ENCODE results near the gene EMILIN2. TPM values are rescaled to one million over a fixed set of nuclear protein-coding genes. Genes with fewer than 3 reads are reported as not detected.
"Not testable (repeated sequence)": the region's sequence is repeated elsewhere in the genome, so short reads cannot be mapped to it uniquely, and the experiment has no call there.

Gene EMILIN2
- total RNA-seq = 10 to 100 TPM in 1 of 4 donors, 1 to 10 TPM in 3; 4.3 to 11.3 (median 7.1) TPM

DNA sequence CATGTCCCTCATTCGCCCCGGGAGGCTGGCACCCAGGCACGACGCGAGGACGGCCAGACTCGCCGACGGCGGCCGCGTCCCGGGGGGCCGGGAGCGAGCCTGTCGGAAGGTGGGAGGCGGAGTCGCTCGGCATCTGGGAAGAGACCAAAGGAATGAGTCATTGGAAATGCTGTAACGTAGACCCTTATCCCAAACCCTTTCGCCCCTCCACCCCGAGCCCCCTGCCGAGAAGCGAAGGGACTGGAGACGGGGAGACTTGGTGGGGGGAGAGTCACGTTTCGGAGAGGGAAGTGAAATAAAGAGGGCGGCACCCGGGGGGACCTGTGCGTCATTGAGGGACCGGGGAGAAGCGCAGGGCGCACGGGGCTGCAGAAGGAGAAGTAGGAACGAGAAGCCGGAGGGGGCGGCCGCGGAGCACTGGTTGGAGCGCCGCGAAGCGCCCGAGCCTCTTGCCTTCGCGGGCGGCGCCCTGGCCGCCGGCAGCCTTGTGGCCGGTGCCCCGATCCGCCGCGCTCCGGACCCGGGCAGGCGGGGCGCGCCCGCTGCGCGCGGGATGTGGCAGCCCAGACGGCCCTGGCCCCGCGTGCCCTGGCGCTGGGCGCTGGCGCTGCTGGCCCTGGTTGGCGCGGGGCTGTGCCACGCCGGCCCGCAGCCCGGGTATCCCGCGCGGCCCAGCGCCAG, at the start of gene EMILIN2:
Gene EMILIN2, plus strand, starts transcription at position 371 of the 681 bp plus-strand sequence. Its CDS starts 183 bp downstream, at position 554.
- 1% methylated on average over 33 of the region's 80 CpGs for WGBS
- TF ChIP-seq POLR2A (IDR thresholded peaks at IDR 0.05) (peak in 1 of 2 donors; percentile 83), EP300 (IDR thresholded peaks at IDR 0.05) (no peak), POLR2AphosphoS5 (IDR thresholded peaks at IDR 0.05) (no peak)
- TF ChIP-seq, protein P1, sequence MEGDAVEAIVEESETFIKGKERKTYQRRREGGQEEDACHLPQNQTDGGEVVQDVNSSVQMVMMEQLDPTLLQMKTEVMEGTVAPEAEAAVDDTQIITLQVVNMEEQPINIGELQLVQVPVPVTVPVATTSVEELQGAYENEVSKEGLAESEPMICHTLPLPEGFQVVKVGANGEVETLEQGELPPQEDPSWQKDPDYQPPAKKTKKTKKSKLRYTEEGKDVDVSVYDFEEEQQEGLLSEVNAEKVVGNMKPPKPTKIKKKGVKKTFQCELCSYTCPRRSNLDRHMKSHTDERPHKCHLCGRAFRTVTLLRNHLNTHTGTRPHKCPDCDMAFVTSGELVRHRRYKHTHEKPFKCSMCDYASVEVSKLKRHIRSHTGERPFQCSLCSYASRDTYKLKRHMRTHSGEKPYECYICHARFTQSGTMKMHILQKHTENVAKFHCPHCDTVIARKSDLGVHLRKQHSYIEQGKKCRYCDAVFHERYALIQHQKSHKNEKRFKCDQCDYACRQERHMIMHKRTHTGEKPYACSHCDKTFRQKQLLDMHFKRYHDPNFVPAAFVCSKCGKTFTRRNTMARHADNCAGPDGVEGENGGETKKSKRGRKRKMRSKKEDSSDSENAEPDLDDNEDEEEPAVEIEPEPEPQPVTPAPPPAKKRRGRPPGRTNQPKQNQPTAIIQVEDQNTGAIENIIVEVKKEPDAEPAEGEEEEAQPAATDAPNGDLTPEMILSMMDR (IDR thresholded peaks at IDR 0.05) = no peak
- no peaks in the 10 kb centered on the region for H3K36me3 ChIP-seq
- peaks cover 34% of the 10 kb centered on the region for H3K4me1 ChIP-seq
- peak within 1 kb of the TSS; percentile 64 for H3K4me3 ChIP-seq
- H3K27me3 ChIP-seq = peaks cover 60% of the 10 kb centered on the region
- peak; percentile 94 for DNase-seq (ENCODE audit: low spot score in 2 of 2)
- H3K9me3 ChIP-seq = no peaks in the 10 kb centered on the region
- peak within 1 kb of the TSS; percentile 84 for H3K27ac ChIP-seq

- no peaks in the 10 kb centered on the region for H3K27me3 ChIP-seq
- no peak for TF ChIP-seq POLR2AphosphoS5 (IDR thresholded peaks at IDR 0.05)
- TF ChIP-seq, protein P1 (IDR thresholded peaks at IDR 0.05) = no peak
- H3K27ac ChIP-seq = no peak overlapping the region
- H3K9me3 ChIP-seq = no peaks in the 10 kb centered on the region
- 100% methylated on average over 1 of the region's 1 CpG for WGBS
- H3K4me1 ChIP-seq = no peaks in the 10 kb centered on the region
- no peak for DNase-seq (ENCODE audit: low spot score in 2 of 2)
- H3K36me3 ChIP-seq = peaks cover 42% of the 10 kb centered on the region
- no peak overlapping the region for H3K4me3 ChIP-seq
Measured at GRCh38 chr18:2797951-2798350, 48.9 kb upstream of the EMILIN2 start.

DNA sequence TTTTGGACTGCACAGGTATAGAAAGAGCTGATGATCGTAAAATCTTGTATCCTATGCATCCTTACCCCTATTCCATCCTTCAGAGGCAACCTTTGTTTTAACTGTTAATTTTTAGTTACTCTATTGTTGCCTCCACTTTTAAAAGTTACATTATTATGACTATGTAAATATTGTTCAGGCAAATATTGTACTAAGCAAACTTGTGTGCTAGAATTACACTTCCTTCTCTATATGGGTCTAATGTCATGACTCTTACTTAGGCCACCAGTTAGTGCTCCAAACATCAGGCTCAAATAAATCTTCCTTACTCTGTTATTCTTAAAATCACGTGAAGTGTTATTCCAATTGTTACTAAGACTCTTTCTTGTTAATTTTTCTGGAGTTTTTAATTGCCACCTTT, 47.4 kb upstream of the EMILIN2 start:
- 66% methylated on average over 2 of the region's 2 CpGs for WGBS
- H3K27me3 ChIP-seq = no peaks in the 10 kb centered on the region
- no peak overlapping the region for H3K4me3 ChIP-seq

GRCh38 chr18:2805970-2806943, 40.5 kb upstream of the EMILIN2 start:
- peaks cover 6% of the 10 kb centered on the region for H3K36me3 ChIP-seq
- peaks cover 4% of the 10 kb centered on the region for H3K9me3 ChIP-seq
- H3K4me1 ChIP-seq = no peaks in the 10 kb centered on the region
- no peak overlapping the region for H3K4me3 ChIP-seq
- TF ChIP-seq POLR2AphosphoS5 (IDR thresholded peaks at IDR 0.05) = no peak
- no peak for TF ChIP-seq POLR2A (IDR thresholded peaks at IDR 0.05)
- TF ChIP-seq, protein P1 (IDR thresholded peaks at IDR 0.05) = no peak
- TF ChIP-seq EP300 (IDR thresholded peaks at IDR 0.05) = no peak
- 94% methylated on average over 8 of the region's 8 CpGs for WGBS
- no peaks in the 10 kb centered on the region for H3K27me3 ChIP-seq
- H3K27ac ChIP-seq = no peak overlapping the region
- no peak for DNase-seq (ENCODE audit: low spot score in 2 of 2)

More for the DNA sequence above, 47.4 kb upstream of the EMILIN2 start:
- TF ChIP-seq POLR2AphosphoS5 (IDR thresholded peaks at IDR 0.05) (no peak), POLR2A (IDR thresholded peaks at IDR 0.05) (no peak)
- Histone ChIP-seq H3K27ac (no peak overlapping the region), H3K9me3 (no peaks in the 10 kb centered on the region), H3K36me3 (peaks cover 42% of the 10 kb centered on the region), H3K4me1 (no peaks in the 10 kb centered on the region)
- no peak for DNase-seq (ENCODE audit: low spot score in 2 of 2)

DNA sequence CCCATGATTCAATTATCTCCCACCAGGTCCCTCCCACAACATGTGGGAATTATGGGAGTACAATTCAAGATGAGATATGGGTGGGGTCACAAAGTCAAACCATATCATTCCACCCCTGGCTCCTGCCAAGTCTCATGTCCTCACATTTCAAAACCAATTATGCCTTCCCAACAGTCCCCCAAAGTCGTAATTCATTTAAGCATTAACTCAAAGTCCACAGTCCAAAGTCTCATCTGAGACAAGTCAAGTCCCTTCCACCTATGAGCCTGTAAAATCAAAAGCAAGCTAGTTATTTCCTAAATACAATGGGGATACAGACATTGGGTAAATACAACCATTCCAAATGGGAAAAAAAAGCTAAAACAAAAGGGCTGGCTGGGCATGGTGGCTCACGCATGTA, 38.2 kb upstream of the EMILIN2 start:
- H3K4me3 ChIP-seq; DNase-seq (ENCODE audit: low spot score in 2 of 2); H3K27ac ChIP-seq; H3K9me3 ChIP-seq; H3K36me3 ChIP-seq; H3K27me3 ChIP-seq; H3K4me1 ChIP-seq: not testable (repeated sequence)
- 89% methylated on average over 2 of the region's 2 CpGs for WGBS

DNA sequence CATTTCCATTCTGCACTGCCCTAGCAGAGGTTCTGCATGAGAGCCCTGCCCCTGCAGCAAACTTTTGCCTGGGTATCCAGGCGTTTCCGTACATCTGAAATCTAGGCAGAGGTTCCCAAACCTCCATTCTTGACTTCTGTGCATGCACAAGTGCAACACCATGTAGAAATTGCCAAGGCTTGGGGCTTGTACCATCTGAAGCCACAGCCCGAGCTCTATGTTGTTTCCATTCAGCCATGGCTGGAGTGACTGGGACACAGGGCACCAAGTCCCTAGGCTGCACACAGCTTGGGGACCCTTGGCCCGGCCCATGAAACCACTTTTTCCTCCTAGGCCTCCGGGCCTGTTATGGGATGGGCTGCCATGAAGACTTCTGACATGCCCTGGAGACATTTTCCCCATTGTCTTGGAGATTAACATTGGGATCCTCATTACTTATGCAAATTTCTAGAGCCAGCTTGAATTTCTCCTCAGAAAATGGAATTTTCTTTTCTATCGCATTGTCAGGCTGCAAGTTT, 37.1 kb upstream of the EMILIN2 start:
- H3K9me3 ChIP-seq; H3K27ac ChIP-seq; DNase-seq (ENCODE audit: low spot score in 2 of 2); H3K4me3 ChIP-seq; H3K27me3 ChIP-seq; H3K4me1 ChIP-seq; H3K36me3 ChIP-seq: not testable (repeated sequence)
- 97% methylated on average over 6 of the region's 6 CpGs for WGBS
